ENCODE measurements around the gene RBM8A. TPM values are rescaled to one million over a fixed set of nuclear protein-coding genes. Genes with fewer than 3 reads are reported as not detected.
A peak's percentile ranks its signal among the peaks of the same experiment; 100 is the strongest.

The RBM8A gene
- polyA plus RNA-seq, 1 of the 3 experiments (the other 2 are of a cell fraction) = 236 TPM

DNA sequence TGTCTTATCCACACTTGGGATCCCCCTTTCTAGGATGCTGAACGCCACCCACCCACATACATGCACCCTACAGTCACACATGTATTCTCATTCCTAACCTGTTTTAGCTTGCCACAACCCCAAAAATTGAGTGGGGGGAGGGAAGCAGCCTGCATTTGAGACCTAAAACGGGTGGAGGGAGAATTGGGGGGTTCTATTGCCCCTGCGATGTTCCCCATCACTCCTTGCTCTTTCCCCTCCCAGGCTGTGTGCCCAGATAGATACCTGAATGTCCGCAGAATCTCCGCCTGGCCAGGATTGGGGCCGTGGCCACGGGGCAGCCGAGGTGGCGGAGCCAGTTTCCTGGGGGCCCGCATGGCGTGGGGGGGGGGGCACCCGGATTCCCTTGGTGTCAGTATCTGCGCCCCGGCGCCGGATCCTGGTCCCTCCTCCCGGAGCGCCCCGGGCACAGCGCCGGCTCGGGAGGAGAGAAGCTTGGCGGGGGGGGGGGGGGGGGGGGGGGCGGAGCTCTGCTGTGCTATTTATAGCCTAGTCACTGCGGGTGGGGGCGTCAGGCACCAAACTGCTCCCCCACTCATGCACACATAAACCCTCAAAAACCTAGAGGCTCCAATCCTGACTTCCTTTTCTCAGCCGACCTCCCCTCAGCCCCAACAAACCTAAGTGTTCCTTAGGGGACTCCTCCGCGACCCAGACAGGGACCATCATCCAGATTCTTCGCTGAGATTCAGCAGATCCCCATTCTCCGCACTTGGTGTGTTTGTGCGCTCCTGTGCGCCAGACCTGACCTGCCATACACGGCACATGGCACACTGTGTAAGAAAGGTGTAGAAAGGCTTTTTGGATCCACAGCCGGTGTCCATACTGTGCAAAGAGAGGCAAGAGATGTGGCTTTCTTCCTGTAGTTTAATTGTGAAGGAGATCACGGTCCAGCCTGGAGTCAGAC, 35.1 kb upstream of the RBM8A start (continued):
- no peak for TF ChIP-seq YY1 (IDR thresholded peaks at IDR 0.05; ENCODE audit: low read depth)
- TF ChIP-seq SIN3A (IDR thresholded peaks at IDR 0.05; ENCODE audit: borderline replicate concordance, low read depth, low read length) = no peak
- no peak for TF ChIP-seq MXI1 (IDR thresholded peaks at IDR 0.05; ENCODE audit: low read depth, low read length)
- no peak for TF ChIP-seq EP300 (IDR thresholded peaks at IDR 0.05; ENCODE audit: borderline replicate concordance in 1 of 2, low read depth in 1 of 2, low read length in 1 of 2)
- no peak for TF ChIP-seq RCOR1 (IDR thresholded peaks at IDR 0.05; ENCODE audit: low read length)

DNA sequence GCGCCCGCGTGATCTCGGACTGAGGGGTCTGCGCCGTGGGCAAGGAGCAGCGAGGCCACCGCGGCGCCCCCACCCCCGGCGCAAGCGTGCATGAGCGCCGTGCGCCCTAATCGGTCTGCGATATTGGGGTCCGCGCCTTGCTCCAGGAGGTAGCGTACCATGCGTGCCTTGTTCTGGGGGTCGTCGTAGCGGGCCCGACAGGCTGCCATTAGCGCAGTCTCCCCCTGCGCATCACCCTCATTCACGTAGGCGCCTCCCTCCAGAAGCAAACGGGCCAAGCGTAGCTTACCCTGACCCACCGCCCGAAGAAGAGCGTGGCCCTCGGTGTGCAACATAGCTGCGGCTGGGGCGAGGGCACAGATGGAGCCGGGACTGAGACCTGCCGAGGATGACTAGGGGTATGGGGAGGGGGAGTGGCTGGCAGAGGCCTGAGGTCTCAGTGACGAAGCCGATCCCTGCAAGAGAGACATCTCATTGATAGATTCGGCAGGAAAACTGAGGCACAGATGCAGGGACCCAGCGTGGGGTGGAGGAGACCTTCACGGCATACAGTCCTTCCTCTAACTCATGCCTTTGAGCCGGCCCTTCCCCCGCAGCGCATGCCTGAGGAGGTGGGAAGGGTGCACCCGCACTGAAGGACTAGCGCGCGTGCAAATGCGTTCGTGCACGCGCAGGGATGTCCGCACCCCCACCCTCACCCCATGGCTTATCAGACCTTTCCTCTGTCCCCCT, 34.3 kb upstream of the RBM8A start:
- POLR2A ChIA-PET = interaction anchor here (3.8 kb wide), 1 partner anchor 34 kb away, joined by 31 read pairs; the partner anchor contains the start of gene RBM8A
- H3K79me2 ChIP-seq (ENCODE audit: insufficient read depth) = peaks cover 8% of the 10 kb centered on the region
- no peaks in the 10 kb centered on the region for H3K27me3 ChIP-seq (ENCODE audit: insufficient read depth)
- H3K36me3 ChIP-seq (replicated peaks in 1 of 2; ENCODE audit: control insufficient read depth in 1 of 2, insufficient read depth in 2 of 2, low read length in 1 of 2) = no peaks in the 10 kb centered on the region
- H4K20me1 ChIP-seq (ENCODE audit: insufficient read depth) = no peaks in the 10 kb centered on the region
- peak overlapping the region; percentile 69 to 76 for H3K4me3 ChIP-seq (ENCODE audit: low read depth in 2 of 2, low read length in 1 of 2)
- peaks cover 25 to 47% of the 10 kb centered on the region in 2 experiments for H3K4me1 ChIP-seq (ENCODE audit: control insufficient read depth in 1 of 2, insufficient read depth in 2 of 2, low read depth in 1 of 2, low read length in 1 of 2)
- peak overlapping the region; percentile 30 to 95; a peak in 3 of 4 replicates for H3K27ac ChIP-seq (ENCODE audit: low read depth in 2 of 2, low read length in 1 of 2)
- no peaks in the 10 kb centered on the region for H3K9me3 ChIP-seq
- peak; percentile 58 for DNase-seq
- peak overlapping the region; percentile 95 for H3K4me2 ChIP-seq
- CTCF ChIA-PET = interaction anchor here (0.6 to 1.1 kb wide), 2 partner anchors 38 to 46 kb away, joined by 3 read pairs; no protein-coding TSS in a partner anchor
- no peak for TF ChIP-seq SMC3 (IDR thresholded peaks at IDR 0.05; ENCODE audit: low read depth, low read length)
- peak; percentile 78 for TF ChIP-seq MXI1 (IDR thresholded peaks at IDR 0.05; ENCODE audit: low read depth, low read length)
- 0 out of 2 replicates have a peak, but pooled peaks have one; percentile 11 for TF ChIP-seq RCOR1 (IDR thresholded peaks at IDR 0.05; ENCODE audit: low read length)
- TF ChIP-seq NRF1 (IDR thresholded peaks at IDR 0.05; ENCODE audit: low read depth, low read length) = peak; percentile 55
- TF ChIP-seq, protein P1, sequence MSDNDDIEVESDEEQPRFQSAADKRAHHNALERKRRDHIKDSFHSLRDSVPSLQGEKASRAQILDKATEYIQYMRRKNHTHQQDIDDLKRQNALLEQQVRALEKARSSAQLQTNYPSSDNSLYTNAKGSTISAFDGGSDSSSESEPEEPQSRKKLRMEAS (IDR thresholded peaks at IDR 0.05; ENCODE audit: low read depth) = peak; percentile 81
- TF ChIP-seq, protein P2, sequence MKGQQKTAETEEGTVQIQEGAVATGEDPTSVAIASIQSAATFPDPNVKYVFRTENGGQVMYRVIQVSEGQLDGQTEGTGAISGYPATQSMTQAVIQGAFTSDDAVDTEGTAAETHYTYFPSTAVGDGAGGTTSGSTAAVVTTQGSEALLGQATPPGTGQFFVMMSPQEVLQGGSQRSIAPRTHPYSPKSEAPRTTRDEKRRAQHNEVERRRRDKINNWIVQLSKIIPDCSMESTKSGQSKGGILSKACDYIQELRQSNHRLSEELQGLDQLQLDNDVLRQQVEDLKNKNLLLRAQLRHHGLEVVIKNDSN (IDR thresholded peaks at IDR 0.05; ENCODE audit: borderline replicate concordance, low read depth) = no peak
- no peak for TF ChIP-seq RFX5 (IDR thresholded peaks at IDR 0.05; ENCODE audit: low read length)
- H3F3A ChIP-seq (replicated peaks; ENCODE audit: insufficient read depth) = peaks cover 34% of the 10 kb centered on the region
- H3K9me2 ChIP-seq = no peaks in the 10 kb centered on the region
- peak overlapping the region; percentile 58 for H3K9ac ChIP-seq
- 27% methylated on average over 27 of the region's 57 CpGs for WGBS (ENCODE audit: low lambda C conversion rate)
- peak overlapping the region; percentile 77 for H2AFZ ChIP-seq (ENCODE audit: low read depth)

DNA sequence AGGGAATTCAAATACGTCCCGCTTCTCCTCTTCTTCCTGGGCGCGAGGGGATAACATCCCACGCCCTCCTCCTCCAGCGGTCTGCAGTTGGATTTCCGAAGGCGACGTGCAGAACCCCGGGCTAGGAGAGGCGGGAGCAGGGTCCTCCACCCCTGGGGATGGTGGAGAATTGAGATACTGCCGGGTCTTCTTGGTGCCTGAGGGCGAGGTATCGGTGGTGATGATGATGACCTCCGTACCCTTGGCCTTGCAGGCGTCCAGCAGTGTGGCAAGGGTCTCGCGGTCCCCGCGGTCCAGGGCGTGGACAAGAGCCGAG, 33.8 kb upstream of the RBM8A start:
- Histone ChIP-seq H3K27ac (ENCODE audit: low read depth in 2 of 2, low read length in 1 of 2) (peak overlapping the region; percentile 44 to 95; a peak in 3 of 4 replicates), H3K9ac (peak overlapping the region; percentile 58), H3K36me3 (replicated peaks in 1 of 2; ENCODE audit: control insufficient read depth in 1 of 2, insufficient read depth in 2 of 2, low read length in 1 of 2) (no peaks in the 10 kb centered on the region), H3K9me3 (no peaks in the 10 kb centered on the region), H3F3A (replicated peaks; ENCODE audit: insufficient read depth) (peaks cover 39% of the 10 kb centered on the region), H3K4me3 (ENCODE audit: low read depth in 2 of 2, low read length in 1 of 2) (peak overlapping the region; percentile 69 to 76), H3K79me2 (ENCODE audit: insufficient read depth) (peaks cover 13% of the 10 kb centered on the region), H3K4me2 (peak overlapping the region; percentile 95), H3K9me2 (no peaks in the 10 kb centered on the region), H3K27me3 (ENCODE audit: insufficient read depth) (no peaks in the 10 kb centered on the region), H2AFZ (ENCODE audit: low read depth) (peak overlapping the region; percentile 77), H3K4me1 (ENCODE audit: control insufficient read depth in 1 of 2, insufficient read depth in 2 of 2, low read depth in 1 of 2, low read length in 1 of 2) (peaks cover 28 to 52% of the 10 kb centered on the region in 2 experiments), H4K20me1 (ENCODE audit: insufficient read depth) (no peaks in the 10 kb centered on the region; the same call in 1 of the 2 replicates)
- peak; percentile 40 for DNase-seq
- POLR2A ChIA-PET = interaction anchor here (1.2 to 1.6 kb wide), 2 partner anchors 34 to 102 kb away, joined by 5 to 7 read pairs; partner anchors contain the start of genes PIAS3 and RBM8A
- CTCF ChIA-PET = interaction anchor here (0.6 to 1.1 kb wide), 3 partner anchors 25 to 51 kb away, joined by 3 to 4 read pairs (median 3); partner anchors contain the start of gene RBM8A
- 5% methylated on average over 9 of the region's 22 CpGs for WGBS (ENCODE audit: low lambda C conversion rate)
- TF ChIP-seq, protein P3, sequence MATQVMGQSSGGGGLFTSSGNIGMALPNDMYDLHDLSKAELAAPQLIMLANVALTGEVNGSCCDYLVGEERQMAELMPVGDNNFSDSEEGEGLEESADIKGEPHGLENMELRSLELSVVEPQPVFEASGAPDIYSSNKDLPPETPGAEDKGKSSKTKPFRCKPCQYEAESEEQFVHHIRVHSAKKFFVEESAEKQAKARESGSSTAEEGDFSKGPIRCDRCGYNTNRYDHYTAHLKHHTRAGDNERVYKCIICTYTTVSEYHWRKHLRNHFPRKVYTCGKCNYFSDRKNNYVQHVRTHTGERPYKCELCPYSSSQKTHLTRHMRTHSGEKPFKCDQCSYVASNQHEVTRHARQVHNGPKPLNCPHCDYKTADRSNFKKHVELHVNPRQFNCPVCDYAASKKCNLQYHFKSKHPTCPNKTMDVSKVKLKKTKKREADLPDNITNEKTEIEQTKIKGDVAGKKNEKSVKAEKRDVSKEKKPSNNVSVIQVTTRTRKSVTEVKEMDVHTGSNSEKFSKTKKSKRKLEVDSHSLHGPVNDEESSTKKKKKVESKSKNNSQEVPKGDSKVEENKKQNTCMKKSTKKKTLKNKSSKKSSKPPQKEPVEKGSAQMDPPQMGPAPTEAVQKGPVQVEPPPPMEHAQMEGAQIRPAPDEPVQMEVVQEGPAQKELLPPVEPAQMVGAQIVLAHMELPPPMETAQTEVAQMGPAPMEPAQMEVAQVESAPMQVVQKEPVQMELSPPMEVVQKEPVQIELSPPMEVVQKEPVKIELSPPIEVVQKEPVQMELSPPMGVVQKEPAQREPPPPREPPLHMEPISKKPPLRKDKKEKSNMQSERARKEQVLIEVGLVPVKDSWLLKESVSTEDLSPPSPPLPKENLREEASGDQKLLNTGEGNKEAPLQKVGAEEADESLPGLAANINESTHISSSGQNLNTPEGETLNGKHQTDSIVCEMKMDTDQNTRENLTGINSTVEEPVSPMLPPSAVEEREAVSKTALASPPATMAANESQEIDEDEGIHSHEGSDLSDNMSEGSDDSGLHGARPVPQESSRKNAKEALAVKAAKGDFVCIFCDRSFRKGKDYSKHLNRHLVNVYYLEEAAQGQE (IDR thresholded peaks at IDR 0.05; ENCODE audit: low read depth, low read length) = no peak
- TF ChIP-seq, protein P2 (IDR thresholded peaks at IDR 0.05; ENCODE audit: borderline replicate concordance, low read depth) = no peak
- TF ChIP-seq NFIC (IDR thresholded peaks at IDR 0.05; ENCODE audit: borderline replicate concordance) (no peak), FOXM1 (IDR thresholded peaks at IDR 0.05; ENCODE audit: low read depth) (no peak), RAD21 (IDR thresholded peaks at IDR 0.05; ENCODE audit: low read length) (no peak), RFX5 (IDR thresholded peaks at IDR 0.05; ENCODE audit: low read length) (no peak)
- TF ChIP-seq, protein P4, sequence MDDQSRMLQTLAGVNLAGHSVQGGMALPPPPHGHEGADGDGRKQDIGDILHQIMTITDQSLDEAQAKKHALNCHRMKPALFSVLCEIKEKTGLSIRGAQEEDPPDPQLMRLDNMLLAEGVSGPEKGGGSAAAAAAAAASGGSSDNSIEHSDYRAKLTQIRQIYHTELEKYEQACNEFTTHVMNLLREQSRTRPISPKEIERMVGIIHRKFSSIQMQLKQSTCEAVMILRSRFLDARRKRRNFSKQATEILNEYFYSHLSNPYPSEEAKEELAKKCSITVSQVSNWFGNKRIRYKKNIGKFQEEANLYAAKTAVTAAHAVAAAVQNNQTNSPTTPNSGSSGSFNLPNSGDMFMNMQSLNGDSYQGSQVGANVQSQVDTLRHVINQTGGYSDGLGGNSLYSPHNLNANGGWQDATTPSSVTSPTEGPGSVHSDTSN (IDR thresholded peaks at IDR 0.05) = no peak

All from SK-N-SH (cell line).